BLaER1 treated with 17β-estradiol and CSF1 and Interleukin-3, amounts not matched to agents 10 nM and 100 nM (cell line): ENCODE measurements around the gene ITPKB.

Source experiments
- H3K27ac ChIP-seq, 11 experiments: shearing (Covaris generic); formaldehyde crosslinking; 2 replicates each; pipeline ENCODE4 v1.8.1; 2022
- H3K27me3 ChIP-seq, 11 experiments: shearing (Covaris generic); formaldehyde crosslinking; 2 replicates each; pipeline ENCODE4 v1.8.1; 2022
- H3K36me3 ChIP-seq, 11 experiments: shearing (Covaris generic); formaldehyde crosslinking; 2 replicates each; pipeline ENCODE4 v1.8.1; 2022
- H3K4me1 ChIP-seq, 10 experiments: shearing (Covaris generic); formaldehyde crosslinking; 2 replicates each; pipeline ENCODE4 v1.8.1; 2022
- H3K4me2 ChIP-seq, 11 experiments: shearing (Covaris generic); formaldehyde crosslinking; 2 replicates each; pipeline ENCODE4 v1.8.1; 2022
- H3K4me3 ChIP-seq, 10 experiments: shearing (Covaris generic); formaldehyde crosslinking; 2 replicates each; pipeline ENCODE4 v1.8.1; 2022
- H3K9ac ChIP-seq, 11 experiments: shearing (Covaris generic); formaldehyde crosslinking; 2 replicates each; pipeline ENCODE4 v1.8.1; 2022
- H3K9me3 ChIP-seq, 11 experiments: shearing (Covaris generic); formaldehyde crosslinking; replicated peaks in 1 of 11; 2 replicates each; pipeline ENCODE4 v1.8.1; 2022
- H4K20me1 ChIP-seq, 11 experiments: shearing (Covaris generic); formaldehyde crosslinking; 2 replicates each; pipeline ENCODE4 v1.8.1; 2022
- Cebpa-rat ChIP-seq, 11 experiments: shearing (Covaris generic); IDR thresholded peaks; 2 replicates each; pipeline ENCODE4 v1.8.1; 2022

The ITPKB gene

DNA sequence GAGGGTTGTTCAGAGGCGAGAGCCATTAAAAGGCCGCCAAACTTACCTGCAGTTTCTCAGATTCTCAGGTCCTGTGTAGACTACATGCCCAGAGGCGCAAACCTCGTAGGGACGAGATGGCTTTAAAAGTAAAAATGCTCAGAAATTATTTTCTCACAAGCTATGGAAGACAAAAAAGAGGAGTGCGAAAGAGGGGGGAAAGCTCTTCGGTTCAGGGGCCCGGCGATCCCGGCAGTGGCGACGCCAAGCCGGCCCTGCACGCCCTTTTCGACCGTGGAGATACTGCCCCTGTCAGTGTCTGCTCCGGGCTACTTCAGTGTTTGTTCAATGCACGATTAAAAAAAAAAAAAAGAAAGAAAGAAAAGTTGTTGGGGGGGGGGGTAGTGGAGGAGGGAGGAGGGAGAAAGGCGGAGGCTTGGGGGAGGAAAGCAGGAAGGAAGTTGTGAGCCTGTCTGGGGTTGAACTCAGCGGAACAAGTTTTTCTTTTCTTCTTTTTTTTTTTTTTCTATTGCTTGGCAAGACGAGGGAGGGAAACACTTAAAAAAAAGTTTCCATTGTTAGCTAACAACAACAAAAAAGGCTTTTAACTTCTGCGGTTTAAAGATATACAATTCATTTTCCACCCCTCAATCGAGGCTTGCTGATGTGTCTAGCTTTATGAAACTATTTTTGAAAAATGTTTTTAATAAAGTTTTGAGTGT lies at the start of gene ITPKB:
Gene ITPKB, minus strand, starts transcription at position 288 of the 701 bp plus-strand sequence. CDS start 1,824 bp downstream, outside the sequence.
- Histone ChIP-seq H3K36me3 (peaks cover 0 to 23% (median 18%) of the 10 kb centered on the region in 11 experiments; a peak in 16 of 22 replicates), H3K9me3 (peaks cover 13 to 24% (median 19%) of the 10 kb centered on the region in 11 experiments), H3K27me3 (no peaks in the 10 kb centered on the region; a peak in 1 of 22 replicates), H3K27ac (peak within 1 kb of the TSS; percentile 65 to 85 (median 80)), H3K4me2 (peak within 1 kb of the TSS; percentile 92 to 100 (median 98)), H3K4me3 (peak within 1 kb of the TSS; percentile 74 to 92 (median 83)), H3K4me1 (peaks cover 45 to 53% (median 50%) of the 10 kb centered on the region in 10 experiments), H3K9ac (peak within 1 kb of the TSS; percentile 78 to 89 (median 84)), H4K20me1 (peaks cover 25 to 36% (median 32%) of the 10 kb centered on the region in 11 experiments)
- no peak for TF ChIP-seq Cebpa-rat (IDR thresholded peaks at IDR 0.05)

DNA sequence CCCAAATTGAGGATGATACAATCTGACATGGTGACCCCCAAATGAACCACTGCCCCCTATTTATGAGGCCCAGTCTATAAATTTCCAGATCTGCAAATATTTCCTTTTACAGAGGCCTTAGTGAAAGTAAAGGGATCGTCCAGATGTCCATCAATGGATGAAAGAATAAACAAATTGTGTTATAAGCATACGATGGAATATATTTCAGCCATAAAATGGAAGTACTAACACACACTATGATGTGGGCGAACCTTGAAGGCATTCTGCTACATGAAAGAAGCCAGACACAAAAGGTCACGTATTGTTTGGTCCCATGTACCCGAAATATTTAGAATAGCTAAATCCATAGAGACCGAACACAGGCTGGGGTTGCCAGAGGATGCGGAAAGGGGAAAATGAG lies 48.6 kb upstream of the ITPKB start:
- no peak overlapping the region for H3K4me2 ChIP-seq
- H3K4me1 ChIP-seq: no peaks in the 10 kb centered on the region
- no peaks in the 10 kb centered on the region for H4K20me1 ChIP-seq
- no peaks in the 10 kb centered on the region for H3K9me3 ChIP-seq
- no peaks in the 10 kb centered on the region for H3K36me3 ChIP-seq
- no peak for TF ChIP-seq Cebpa-rat (IDR thresholded peaks at IDR 0.05)
- H3K4me3 ChIP-seq: no peak overlapping the region
- H3K9ac ChIP-seq: no peak overlapping the region
- H3K27ac ChIP-seq: no peak overlapping the region
- H3K27me3 ChIP-seq: no peaks in the 10 kb centered on the region

DNA sequence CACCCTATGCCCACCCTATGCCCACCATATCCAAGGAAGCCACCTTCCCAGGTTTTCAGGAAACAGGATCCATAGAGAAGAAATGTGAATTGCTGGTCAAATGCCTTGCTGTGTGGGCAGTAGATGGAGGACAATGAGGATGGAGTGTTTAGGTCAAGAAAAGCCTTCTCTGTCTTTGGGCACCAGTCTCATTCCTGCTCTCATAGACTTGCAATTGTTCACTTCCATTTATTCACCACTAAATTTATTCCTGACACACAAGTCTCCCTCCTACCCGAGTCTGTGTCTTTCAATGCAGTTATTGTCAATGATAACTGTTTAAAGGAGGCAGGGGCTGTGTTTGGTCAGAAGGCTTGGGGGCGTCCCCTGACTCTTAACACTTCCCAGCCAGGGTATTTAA lies 48.0 kb upstream of the ITPKB start:
- Histone ChIP-seq H3K27ac (no peak overlapping the region), H3K4me3 (no peak overlapping the region), H3K4me1 (no peaks in the 10 kb centered on the region), H3K36me3 (no peaks in the 10 kb centered on the region), H3K9me3 (no peaks in the 10 kb centered on the region), H4K20me1 (no peaks in the 10 kb centered on the region), H3K27me3 (no peaks in the 10 kb centered on the region), H3K4me2 (no peak overlapping the region), H3K9ac (no peak overlapping the region)
- TF ChIP-seq Cebpa-rat (IDR thresholded peaks at IDR 0.05): no peak

DNA sequence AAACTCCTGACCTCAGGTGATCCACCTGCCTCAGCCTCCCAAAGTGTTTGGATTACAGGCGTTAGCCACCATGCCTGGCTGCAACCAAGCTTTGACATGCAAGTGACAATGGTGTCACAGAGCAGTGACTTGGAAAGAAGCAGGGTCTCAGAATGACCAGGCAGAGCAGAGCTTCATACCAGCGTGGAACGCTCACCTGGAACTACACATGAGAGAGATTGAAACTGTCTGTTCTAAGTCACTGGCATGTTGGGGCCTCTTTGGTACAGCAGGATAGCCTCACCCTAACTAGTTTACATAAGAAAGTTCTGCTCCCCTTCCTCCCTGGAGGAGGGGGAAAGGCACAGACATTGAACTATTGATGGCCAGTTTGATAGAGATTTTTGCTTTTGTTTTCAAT lies 47.5 kb upstream of the ITPKB start:
- H3K9me3 ChIP-seq: no peaks in the 10 kb centered on the region
- H3K27ac ChIP-seq: no peak overlapping the region
- no peak overlapping the region for H3K4me2 ChIP-seq
- H4K20me1 ChIP-seq: no peaks in the 10 kb centered on the region
- no peak overlapping the region for H3K9ac ChIP-seq
- no peak for TF ChIP-seq Cebpa-rat (IDR thresholded peaks at IDR 0.05)
- H3K4me3 ChIP-seq: no peak overlapping the region
- no peaks in the 10 kb centered on the region for H3K4me1 ChIP-seq
- no peaks in the 10 kb centered on the region for H3K36me3 ChIP-seq
- H3K27me3 ChIP-seq: no peaks in the 10 kb centered on the region

DNA sequence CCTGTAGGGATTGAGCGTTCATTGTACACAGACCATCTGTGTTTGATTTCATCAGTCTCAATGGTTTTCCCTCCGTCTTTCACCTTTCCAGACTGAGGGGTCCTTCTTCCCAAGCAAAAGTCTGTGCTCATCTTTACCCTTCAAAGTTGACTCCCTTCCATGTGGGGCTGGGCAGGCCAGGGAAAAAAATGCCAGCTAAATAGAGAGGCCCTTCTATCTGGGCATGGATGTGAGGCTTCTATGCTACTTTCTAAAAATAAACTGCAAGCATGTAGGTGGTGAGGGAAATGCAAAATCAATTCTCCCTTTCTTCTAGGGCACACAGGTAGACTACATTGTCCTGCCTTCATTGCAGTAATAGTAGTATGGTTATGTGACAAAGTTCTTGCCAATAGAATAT lies 46.7 kb upstream of the ITPKB start:
- Histone ChIP-seq H3K4me3 (no peak overlapping the region), H4K20me1 (no peaks in the 10 kb centered on the region), H3K27me3 (no peaks in the 10 kb centered on the region), H3K4me2 (no peak overlapping the region), H3K9ac (no peak overlapping the region), H3K36me3 (no peaks in the 10 kb centered on the region), H3K27ac (no peak overlapping the region), H3K4me1 (no peaks in the 10 kb centered on the region), H3K9me3 (no peaks in the 10 kb centered on the region)
- no peak for TF ChIP-seq Cebpa-rat (IDR thresholded peaks at IDR 0.05)

DNA sequence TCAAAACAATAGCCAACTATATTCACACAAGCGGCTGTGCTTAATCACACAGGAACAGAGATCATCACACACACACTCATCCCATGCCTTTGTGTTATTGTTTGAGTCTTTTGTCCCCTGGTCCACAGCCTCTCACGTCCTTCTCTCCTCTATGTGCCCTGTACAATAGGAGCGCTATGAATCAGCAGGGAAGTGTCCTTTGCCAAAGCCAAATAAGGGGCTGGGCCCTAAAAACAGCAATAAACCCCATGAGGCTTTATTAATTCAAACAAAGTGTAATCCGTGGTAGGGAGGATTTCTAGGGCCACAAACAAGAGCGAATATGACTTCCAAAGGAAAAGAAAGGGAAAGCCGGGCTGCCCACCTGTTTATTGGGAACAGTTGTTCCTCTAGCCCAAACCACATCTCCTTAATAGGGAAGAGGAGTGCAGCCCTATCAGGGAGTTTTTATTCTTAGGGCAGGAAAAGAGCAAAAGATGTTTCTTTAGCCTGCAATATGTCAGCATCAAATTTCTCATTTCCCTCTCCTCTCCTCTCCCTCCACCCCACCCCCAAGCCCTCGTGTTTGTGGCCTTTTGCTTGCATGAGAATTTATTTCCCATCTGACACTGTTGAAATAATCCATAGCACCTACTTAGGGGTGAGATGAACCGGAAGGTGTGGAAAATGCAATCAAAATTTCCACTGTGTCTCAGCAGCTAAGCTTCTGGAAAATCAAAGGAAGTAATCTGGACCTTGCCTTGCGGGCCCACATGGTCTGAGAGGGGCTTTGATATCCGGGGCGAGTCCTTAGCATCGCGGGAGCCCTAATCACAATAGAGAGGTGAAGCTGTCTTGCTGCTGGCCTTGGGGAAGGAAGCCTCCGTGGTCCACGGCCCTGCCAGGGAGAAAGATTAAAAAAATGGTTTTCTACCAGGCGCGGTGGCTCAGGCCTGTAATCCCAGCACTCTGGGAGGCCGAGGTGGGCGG lies 45.3 kb upstream of the ITPKB start:
- Histone ChIP-seq H3K27ac (no peak overlapping the region), H3K36me3 (no peaks in the 10 kb centered on the region), H3K4me2 (no peak overlapping the region), H4K20me1 (no peaks in the 10 kb centered on the region), H3K4me3 (no peak overlapping the region), H3K9ac (no peak overlapping the region), H3K4me1 (no peaks in the 10 kb centered on the region), H3K9me3 (no peaks in the 10 kb centered on the region), H3K27me3 (no peaks in the 10 kb centered on the region)
- no peak for TF ChIP-seq Cebpa-rat (IDR thresholded peaks at IDR 0.05)

DNA sequence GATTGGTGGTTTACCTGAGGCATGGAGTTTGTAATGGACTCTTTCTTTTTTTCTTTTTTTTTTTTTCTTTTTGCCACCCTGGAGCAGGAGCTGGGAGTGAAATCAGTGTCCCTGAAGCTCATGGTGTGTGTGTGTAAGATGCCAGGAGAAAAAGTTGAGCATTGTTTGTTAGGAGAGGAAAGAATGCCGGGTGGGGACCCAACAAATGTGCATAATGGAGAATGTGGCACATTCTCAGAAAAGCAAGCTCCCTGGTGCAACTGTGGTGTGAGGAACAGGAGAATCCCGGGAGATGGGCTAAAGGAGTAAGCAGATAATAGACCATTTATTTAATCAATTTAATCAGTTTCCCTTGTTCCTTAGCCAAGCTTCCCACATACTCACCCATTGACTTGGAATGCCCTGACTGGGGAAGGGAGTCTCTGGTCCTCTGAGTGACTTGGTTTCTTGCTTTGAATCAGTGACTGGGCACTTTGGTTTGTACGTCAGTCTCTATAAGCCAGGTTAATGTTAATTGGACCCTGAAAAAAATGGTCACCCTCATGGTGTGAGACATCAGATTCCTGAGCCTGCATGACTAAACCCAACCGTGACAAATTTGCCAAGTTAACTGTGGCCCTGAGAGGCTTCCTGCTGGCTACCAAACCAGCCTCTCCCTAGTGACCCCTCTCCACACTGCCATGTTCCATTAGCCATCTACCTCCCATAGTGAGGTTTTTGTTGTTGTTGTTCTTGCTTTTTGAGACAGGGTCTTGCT lies 43.9 kb upstream of the ITPKB start:
- Histone ChIP-seq H3K27ac (no peak overlapping the region), H3K36me3 (no peaks in the 10 kb centered on the region), H4K20me1 (no peaks in the 10 kb centered on the region), H3K4me1 (no peaks in the 10 kb centered on the region), H3K9ac (no peak overlapping the region), H3K27me3 (no peaks in the 10 kb centered on the region), H3K4me3 (no peak overlapping the region), H3K4me2 (no peak overlapping the region), H3K9me3 (0 out of 22 replicates have a peak, but pooled peaks cover 0 to under 1% (median 0%) of the 10 kb centered on the region in 11 experiments)
- TF ChIP-seq Cebpa-rat (IDR thresholded peaks at IDR 0.05): no peak

DNA sequence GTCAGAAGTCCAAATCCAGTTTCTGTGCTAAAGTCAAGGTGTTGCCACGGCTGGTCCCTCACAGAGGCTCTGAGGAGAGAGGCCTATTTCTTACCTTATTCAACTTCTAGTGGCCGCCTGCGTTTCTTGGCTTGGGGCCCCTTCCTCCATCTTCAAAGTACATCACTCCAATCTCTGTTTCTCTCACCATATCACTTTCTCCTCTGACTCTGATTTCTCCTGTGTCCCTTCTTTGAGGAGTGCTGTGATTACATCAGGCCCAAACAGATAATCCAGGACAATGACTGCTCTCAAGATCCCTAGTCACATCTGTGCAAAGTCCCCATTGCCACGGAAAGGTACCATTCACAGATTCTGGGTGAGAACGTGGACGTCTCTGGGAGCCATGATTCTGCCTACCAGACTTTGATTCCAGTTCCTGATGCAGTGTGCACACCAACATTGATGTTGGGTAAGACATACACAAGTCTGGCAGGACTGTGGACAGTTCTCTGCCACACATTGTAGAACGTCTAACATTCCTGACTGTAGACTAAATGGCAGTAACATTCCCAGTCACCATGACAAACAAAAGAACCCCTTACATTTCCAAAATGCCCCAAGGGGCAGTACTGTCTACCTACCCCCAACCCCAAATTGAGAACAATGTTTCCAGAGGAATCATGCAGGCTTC lies 43.0 kb upstream of the ITPKB start:
- TF ChIP-seq Cebpa-rat (IDR thresholded peaks at IDR 0.05): no peak
- H4K20me1 ChIP-seq: no peaks in the 10 kb centered on the region
- no peaks in the 10 kb centered on the region for H3K36me3 ChIP-seq
- H3K4me1 ChIP-seq: no peaks in the 10 kb centered on the region
- no peak overlapping the region for H3K9ac ChIP-seq
- H3K27ac ChIP-seq: no peak overlapping the region
- H3K27me3 ChIP-seq: no peaks in the 10 kb centered on the region
- H3K4me2 ChIP-seq: no peak overlapping the region
- no peak overlapping the region for H3K4me3 ChIP-seq
- peaks cover 0 to 10% (median 0%) of the 10 kb centered on the region in 11 experiments; a peak in 1 of 22 replicates for H3K9me3 ChIP-seq
